GM18511 (cell line): Measurements from ENCODE around the gene SNU13.
"Not testable (repeated sequence)": the region's sequence is repeated elsewhere in the genome, so short reads cannot be mapped to it uniquely, and the experiment has no call there.

Experiments
- ATAC-seq: cut with Tn5 transposase; IDR thresholded peaks from one replicate; pipeline ENCODE4 v1.9.1; 2021; ENCODE audit warnings: mild to moderate bottlenecking, moderate library complexity; ENCODE audit not compliant: unreplicated experiment

Gene SNU13

DNA sequence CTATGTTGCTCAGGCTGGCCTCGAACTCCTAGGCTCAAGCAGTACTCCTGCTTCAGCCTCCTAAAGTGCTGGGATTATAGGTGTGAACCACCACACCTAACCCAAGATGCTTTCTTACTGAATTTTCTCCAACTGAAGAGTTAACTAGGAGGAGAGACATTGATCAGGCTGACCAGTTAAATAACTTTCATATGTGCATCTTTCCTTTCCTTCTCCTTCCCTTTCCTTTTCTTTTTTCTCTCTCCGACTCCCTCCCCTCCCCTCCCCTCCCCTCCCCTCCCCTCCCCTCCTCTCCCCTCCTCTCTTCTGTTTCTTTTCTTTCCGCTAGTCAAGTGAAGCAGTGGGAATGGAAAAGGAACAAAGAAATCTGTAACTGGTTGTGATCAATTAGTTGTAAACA, 40.9 kb downstream of the SNU13 start:
- ATAC-seq: no peak

DNA sequence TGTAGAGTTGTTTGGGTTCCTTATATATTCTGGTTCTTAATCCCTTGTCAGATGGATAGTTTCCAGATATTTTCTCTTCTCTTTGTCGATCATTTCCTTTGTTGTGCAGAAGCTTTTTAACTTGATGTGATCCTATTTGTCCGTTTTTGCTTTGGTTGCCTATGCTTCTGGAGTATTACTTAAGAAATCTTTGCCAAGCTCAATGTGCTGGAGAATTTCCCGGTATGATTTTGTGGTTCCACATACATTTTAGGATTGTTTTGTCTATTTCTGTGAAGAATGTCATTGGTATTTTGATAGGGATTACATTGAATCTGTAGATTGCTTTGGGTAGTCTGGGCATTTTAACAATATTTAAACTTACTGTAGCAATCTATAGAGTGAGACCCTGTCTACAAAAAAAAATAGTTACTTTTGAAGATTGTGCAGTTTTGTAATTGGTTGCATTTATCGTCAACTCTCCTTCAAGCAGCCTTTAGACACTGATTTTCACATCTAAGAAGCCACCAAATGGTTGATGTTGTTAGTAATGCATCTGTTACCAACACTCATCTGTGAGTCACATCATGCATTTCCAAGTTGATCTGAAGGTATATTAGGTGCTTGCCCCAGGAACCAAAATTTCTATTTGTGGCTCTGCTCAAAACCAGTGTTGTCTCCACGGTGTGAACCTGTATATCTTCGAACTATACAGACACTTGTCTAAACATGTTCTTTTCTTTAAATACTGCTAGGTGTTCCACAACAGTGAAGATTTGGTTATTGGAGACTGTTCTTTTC, 46.1 kb downstream of the SNU13 start:
- no peak for ATAC-seq

DNA sequence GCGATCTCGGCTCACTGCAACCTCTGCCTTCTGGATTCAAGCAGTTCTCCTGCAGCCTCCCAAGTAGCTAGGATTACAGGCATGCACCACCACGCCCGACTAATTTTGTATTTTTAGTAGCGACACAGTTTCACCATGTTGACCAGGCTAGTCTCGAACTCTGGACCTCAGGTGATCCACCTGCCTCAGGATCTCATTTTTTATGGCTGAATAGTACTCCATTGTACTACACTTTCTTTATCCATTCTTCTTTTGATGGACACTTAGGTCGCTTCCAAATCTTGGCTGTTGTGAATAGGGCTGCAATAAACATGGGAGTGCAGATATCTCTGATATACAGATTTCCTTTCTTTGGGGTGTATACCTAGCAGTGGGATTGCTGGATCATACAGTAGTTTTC, 46.8 kb downstream of the SNU13 start:
- no peak for ATAC-seq

DNA sequence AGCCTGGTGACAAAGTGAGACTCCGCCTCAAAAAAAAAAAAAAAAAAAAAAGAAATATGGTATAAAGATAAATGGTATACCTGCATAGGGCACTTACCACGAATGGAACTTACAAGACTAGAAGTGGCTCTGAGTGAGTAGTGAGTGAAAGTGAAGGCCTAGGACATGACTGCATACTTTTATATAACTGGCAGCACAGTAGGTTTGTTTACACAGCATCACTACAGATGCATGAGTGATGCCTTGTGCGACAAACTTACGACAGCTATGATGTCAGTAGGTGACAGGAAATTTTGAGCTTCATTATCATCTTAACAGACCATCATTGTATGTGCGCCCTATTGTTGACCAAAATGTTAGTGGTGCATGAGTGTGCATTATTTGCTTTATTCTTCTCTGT, 49.9 kb downstream of the SNU13 start:
- no peak for ATAC-seq

DNA sequence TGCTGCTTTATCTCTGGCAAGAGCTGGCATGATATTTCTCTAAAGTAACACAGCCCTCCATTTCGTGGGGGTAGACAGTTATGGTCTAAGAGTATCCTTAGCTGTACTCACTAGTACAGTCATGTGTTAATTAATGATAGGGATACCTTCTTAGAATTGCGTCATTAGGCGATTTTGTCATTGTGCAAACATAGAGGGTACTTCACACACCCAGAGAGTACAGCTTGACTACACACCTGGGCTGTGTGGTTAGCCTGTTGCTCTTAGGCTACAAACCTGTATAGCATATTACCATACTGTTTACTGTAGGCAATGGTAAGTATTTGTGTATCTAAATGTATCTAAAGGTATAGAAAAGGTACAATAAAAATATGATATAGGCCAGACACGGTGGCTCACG, 50.5 kb downstream of the SNU13 start:
- ATAC-seq: no peak

DNA sequence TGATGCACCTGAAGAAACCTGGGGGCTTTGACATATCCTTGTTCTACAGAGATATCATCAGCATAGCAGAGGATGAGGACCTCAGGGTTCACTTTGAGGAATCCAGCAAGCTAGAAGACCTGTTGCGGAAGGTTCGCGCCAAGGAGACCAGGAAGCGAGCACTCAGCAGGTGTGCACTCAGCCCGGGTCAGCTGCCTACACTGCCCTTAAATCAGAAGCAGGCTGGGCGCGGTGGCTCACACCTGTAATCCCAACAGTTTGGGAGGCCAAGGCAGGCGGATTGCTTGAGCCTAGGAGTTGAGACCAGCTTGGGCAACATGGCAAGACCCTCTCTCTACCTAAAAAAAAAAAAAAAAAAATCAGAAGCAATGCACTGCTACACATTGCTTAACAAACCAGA, 51.0 kb downstream of the SNU13 start:
- not testable (repeated sequence) for ATAC-seq

DNA sequence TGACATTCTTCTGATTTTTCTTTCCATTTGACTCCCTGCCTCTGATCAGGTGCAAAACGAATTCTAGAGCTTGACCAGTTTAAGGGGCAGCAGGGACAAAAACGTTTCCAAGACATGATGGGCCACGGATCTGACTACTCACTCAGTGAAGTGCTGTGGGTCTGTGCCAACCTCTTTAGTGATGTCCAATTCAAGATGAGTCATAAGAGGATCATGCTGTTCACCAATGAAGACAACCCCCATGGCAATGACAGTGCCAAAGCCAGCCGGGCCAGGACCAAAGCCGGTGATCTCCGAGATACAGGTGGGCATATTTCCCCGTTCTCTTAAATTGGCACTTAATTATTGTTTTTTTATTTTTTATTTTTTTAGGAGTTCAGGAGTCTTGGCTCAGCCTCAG, 52.2 kb downstream of the SNU13 start:
- no peak for ATAC-seq

DNA sequence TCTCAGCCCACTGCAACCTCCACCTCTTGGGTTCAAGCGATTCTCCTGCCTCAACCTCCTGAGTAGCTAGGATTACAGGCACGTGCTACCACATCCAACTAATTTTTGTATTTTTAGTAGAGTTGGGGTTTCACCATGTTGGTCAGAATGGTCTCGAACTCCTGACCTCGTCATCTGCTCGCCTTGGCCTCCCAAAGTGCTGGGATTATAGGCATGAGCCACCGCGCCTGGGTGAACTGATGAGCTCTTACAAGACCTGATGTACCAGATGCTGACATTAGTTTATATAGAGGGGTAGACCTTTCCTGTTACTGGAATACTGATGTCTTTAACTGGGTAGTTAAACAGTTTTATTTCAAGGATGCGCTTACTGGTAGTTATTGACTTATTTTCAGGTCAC, 54.1 kb downstream of the SNU13 start:
- ATAC-seq: not testable (repeated sequence)

DNA sequence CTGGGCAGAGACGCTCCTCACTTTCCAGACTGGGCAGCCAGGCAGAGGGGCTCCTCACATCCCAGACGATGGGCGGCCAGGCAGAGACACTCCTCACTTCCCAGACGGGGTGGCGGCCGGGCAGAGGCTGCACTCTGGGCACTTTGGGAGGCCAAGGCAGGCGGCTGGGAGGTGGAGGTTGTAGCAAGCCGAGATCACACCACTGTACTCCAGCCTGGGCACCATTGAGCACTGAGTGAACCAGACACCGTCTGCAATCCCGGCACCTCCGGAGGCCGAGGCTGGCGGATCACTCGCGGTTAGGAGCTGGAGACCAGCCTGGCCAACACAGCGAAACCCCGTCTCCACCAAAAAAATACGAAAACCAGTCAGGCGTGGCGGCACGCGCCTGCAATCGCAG, 57.1 kb downstream of the SNU13 start:
- ATAC-seq: not testable (repeated sequence)

DNA sequence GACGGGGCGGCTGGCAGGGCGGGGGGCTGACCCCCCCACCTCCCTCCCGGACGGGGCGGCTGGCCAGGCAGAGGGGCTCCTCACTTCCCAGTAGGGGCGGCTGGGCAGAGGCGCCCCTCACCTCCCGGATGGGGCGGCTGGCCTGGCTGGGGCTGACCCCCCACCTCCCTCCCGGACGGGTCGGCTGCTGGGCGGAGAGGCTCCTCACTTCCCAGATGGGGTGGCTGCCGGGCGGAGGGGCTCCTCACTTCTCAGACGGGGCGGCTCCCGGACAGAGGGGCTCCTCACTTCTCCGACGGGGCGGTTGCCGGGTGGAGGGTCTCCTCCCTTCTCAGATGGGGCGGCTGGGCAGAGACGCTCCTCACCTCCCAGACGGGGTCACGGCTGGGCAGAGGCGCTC, 57.6 kb downstream of the SNU13 start:
- not testable (repeated sequence) for ATAC-seq

DNA sequence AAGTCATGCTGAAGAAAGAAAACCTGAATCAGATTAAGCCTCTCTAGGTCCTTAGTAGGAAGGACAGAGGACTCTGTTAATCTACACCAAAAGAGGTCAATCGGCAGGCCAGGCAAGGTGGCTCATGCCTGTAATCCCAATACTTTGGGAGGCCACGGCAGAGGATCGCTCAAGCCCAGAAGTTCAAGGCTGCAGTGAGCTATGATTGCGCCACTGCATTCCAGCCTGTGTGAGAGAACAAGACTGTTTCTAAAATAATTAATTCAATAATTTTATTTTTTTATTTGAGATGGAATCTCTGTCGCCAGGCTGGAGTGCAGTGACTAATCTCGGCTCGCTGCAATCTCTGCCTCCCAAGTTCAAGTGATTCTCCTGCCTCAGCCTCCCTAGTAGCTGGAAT, 63.1 kb downstream of the SNU13 start:
- ATAC-seq: no peak
